Erythroblast (primary cell): ENCODE data around the gene HDGFL3.

Experiments used
- GATA1 ChIP-seq: IDR thresholded peaks from 2 replicates; pipeline ENCODE4 v1.6.1; 2011; ENCODE audit warnings: low read depth, mild to moderate bottlenecking, control low read depth, low read length, moderate library complexity
- POLR2A ChIP-seq: IDR thresholded peaks from 2 replicates; pipeline ENCODE4 v1.6.1; 2011; ENCODE audit warnings: mild to moderate bottlenecking, low read length

DNA sequence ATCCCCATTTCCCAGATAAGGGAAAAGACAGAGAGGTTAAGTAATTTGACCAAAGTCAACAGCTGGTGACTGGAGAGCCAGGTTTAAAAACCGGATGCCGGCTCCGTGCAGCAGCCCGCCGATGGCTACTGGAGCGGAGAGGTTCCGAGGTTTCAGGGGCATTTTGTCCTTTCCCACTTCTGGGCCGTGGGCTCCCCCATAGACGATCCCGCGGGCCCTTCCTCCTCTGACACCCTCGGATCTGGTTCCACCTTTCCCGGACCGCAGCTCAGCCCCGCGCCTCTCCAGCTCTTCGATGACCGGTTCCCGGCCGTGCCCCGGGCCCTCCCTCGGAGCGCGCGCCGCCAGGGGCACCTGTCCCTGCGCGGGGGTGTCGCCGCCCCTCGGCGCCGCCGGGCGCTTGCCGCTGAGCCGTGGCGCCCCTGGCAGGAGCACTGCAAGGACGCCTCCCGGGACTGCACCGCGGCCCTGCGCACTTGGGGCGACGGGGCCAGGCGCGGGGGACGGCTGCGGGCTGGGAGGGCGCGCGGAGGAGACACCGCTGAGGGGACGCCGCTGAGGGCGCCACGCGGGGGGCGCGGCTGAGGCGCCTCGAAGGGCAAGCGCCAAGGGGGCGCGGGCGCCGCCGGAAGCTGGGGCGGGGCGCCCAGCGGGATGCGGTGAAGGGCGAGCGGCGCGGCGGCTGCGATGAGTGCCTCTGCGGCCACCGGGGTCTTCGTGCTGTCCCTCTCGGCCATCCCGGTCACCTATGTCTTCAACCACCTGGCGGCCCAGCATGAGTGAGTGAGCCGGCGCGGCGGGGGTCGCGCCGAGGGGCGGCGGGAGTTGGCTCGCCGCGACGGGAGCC lies 100.4 kb downstream of the HDGFL3 start, which contains the start of gene TM6SF1:
- TF ChIP-seq POLR2A (no peak), GATA1 (no peak)
